Suprapubic skin (tissue), 4 donors: ENCODE data around the gene GGT1. TPM values are rescaled to one million over a fixed set of nuclear protein-coding genes. Genes with fewer than 3 reads are reported as not detected.
"Not testable (repeated sequence)": the region's sequence is repeated elsewhere in the genome, so short reads cannot be mapped to it uniquely, and the experiment has no call there.

ENCODE experiments used
- DNase-seq, 2 donors: peaks; one replicate each; pipeline ENCODE4 v3.0.0-alpha.2; 2019; ENCODE audit warnings: low spot score in 2 of 2
- H3K27ac ChIP-seq: fragments of 200-600 bp; sonication (generic); one replicate; pipeline ENCODE4 v1.5.1; 2019
- H3K27me3 ChIP-seq: fragments of 200-600 bp; sonication (generic); one replicate; pipeline ENCODE4 v1.5.1; 2019
- H3K36me3 ChIP-seq: fragments of 200-600 bp; sonication (generic); one replicate; pipeline ENCODE4 v1.5.1; 2019
- H3K4me1 ChIP-seq: fragments of 200-600 bp; sonication (generic); one replicate; pipeline ENCODE4 v1.5.1; 2019
- H3K4me3 ChIP-seq: fragments of 200-600 bp; sonication (generic); one replicate; pipeline ENCODE4 v1.5.1; 2019; ENCODE audit warnings: mild to moderate bottlenecking
- H3K9me3 ChIP-seq: fragments of 200-600 bp; sonication (generic); one replicate; pipeline ENCODE4 v1.5.1; 2019
- WGBS: methylation state at CpG from one replicate; pipeline ENCODE4 v1.1.5; 2018; 5-methylcytosine and 5-hydroxymethylcytosine counted together
- total RNA-seq, 4 donors: library from RNA; depleted of rRNA; stranded (reverse); fragments of >200 nt; gene quantifications; one replicate each; pipeline ENCODE4 v1.1.0, GENCODE V29; 2016

GGT1 gene
- total RNA-seq, 4 donors from 2014 or later: 1.7 to 9.1 (median 5.6) TPM

DNA sequence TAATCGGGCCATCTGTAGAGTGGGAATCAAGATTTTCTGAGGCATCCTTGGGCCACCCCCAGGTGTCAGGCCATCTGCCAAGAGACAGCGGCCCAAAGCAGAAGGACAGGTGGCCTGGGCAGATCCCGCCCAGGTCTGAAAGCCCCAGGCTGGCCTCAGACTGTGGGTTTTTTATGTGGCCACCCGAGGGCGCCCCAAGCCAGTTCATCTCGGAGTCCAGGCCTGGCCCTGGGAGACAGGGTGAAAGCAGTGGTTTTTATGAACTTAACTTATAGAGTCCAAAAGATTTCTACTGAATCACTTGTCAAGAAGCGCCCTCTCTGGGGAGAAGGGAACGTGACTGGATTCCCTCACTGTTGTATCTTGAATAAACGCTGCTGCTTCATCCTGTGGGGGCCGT lies 47.9 kb downstream of the GGT1 start:
- H3K9me3 ChIP-seq, H3K27ac ChIP-seq, DNase-seq, H3K4me1 ChIP-seq, H3K27me3 ChIP-seq, H3K4me3 ChIP-seq, H3K36me3 ChIP-seq: not testable (repeated sequence)
- WGBS: no CpG with 5 or more reads among the region's 10 CpGs

DNA sequence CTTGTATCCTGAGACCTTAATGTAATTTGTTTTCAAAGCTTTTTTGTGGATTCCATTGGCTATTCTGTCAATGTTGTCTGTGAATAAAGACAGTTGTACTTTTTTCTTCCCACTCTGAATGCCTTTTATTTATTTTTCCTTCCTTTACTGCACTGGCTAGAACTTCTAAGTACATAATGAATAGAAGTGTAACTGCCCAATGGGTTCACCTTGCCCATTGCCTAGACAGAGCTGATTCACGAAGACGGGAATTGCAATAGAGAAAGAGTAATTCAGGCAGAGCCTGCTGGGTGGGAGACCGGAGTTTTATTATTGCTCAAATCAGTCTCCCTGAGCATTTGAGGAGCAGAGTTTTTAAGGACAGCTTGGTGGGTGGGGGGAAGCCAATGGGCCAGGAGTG lies 62.4 kb downstream of the GGT1 start:
- H3K4me3 ChIP-seq, DNase-seq, H3K27me3 ChIP-seq, H3K4me1 ChIP-seq, H3K36me3 ChIP-seq, H3K27ac ChIP-seq, H3K9me3 ChIP-seq: not testable (repeated sequence)
- 74% methylated on average over 3 of the region's 3 CpGs for WGBS

GRCh38 chr22:24667904-24668303 lies 64.9 kb downstream of the GGT1 start:
- H3K9me3 ChIP-seq, H3K4me3 ChIP-seq, H3K36me3 ChIP-seq, H3K27me3 ChIP-seq, H3K4me1 ChIP-seq, DNase-seq, H3K27ac ChIP-seq: not testable (repeated sequence)
- 89% methylated on average over 4 of the region's 10 CpGs for WGBS

DNA sequence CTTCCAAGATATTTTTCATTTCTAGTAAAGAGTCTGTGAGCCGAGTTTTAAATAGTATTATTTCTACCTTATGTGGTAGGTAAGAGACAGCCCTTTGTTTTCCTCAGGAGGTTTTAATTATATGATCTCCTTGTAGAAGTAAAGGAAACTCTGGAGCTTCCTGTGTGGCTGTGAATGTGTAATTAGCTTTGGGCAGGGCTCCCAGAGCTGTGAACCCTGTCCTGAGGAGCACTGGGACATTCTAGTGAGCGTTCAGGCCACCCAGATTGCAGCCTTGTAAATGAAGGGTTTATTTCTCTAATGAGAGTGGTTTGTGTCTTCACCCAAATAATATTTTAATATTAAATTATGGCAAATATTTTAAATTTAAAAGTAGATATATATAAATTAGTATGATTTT lies 69.5 kb downstream of the GGT1 start:
- 51% methylated on average over 2 of the region's 2 CpGs for WGBS
- H3K27me3 ChIP-seq, H3K4me3 ChIP-seq, H3K9me3 ChIP-seq, H3K27ac ChIP-seq, H3K4me1 ChIP-seq, DNase-seq, H3K36me3 ChIP-seq: not testable (repeated sequence)

Other genes with a start within 250 kb of the GGT1 start
- gene ADORA2A, start 175.6 kb upstream of the GGT1 start, total RNA-seq: 1 to 10 TPM; 2.2 to 5.1 (median 3.4) TPM
- 1 to 10 TPM in 2 of 4 donors, under 1 TPM in 2; 0.51 to 2.4 (median 1.6) TPM for gene UPB1, start 107.9 kb upstream of the GGT1 start, total RNA-seq
- gene GUCD1, start 48.1 kb upstream of the GGT1 start, total RNA-seq: 10 to 100 TPM; 75.2 to 97.5 (median 93.0) TPM
- gene SNRPD3, start 47.2 kb upstream of the GGT1 start, total RNA-seq: 100 to 1,000 TPM; 168 to 208 (median 186) TPM
- 10 to 100 TPM; 10.9 to 24.4 (median 14.0) TPM for gene LRRC75B, start 10.1 kb upstream of the GGT1 start, total RNA-seq
- gene PIWIL3, start 171.5 kb downstream of the GGT1 start, total RNA-seq: not detected
- gene SGSM1, start 203.0 kb downstream of the GGT1 start, total RNA-seq: 1 to 10 TPM; 1.7 to 6.3 (median 3.7) TPM